ENCODE measurements around the gene GRIA1.

GRCh38 chr5:153592081-153592480, 101.6 kb downstream of the GRIA1 start:
- TF ChIP-seq FOXM1 (IDR thresholded peaks at IDR 0.05; ENCODE audit: borderline replicate concordance) (no peak), SUZ12 (IDR thresholded peaks at IDR 0.05) (no peak), SP1 (IDR thresholded peaks at IDR 0.05) (no peak), TARDBP (IDR thresholded peaks at IDR 0.05) (no peak), NFRKB (IDR thresholded peaks at IDR 0.05) (no peak), LEF1 (IDR thresholded peaks at IDR 0.05; ENCODE audit: borderline replicate concordance) (no peak), PKNOX1 (IDR thresholded peaks at IDR 0.05) (no peak), ARNT (IDR thresholded peaks at IDR 0.05) (no peak), BHLHE40 (IDR thresholded peaks at IDR 0.05; ENCODE audit: borderline replicate concordance) (no peak), FOXK2 (IDR thresholded peaks at IDR 0.05) (no peak), ELF4 (IDR thresholded peaks at IDR 0.05) (no peak), ZNF384 (IDR thresholded peaks at IDR 0.05) (no peak)

Data from HEK293T (cell line).